ENCODE results near the gene ELMO1. TPM values are rescaled to one million over a fixed set of nuclear protein-coding genes. Genes with fewer than 3 reads are reported as not detected.

ELMO1 gene
- total RNA-seq, 2 experiments from 2014 or later, result 101 TPM

- CTCF ChIA-PET, result no interaction called here
- H3K36me3 Mint-ChIP-seq, result peaks cover 66% of the 10 kb centered on the region
These were observed 568.6 kb downstream of the ELMO1 start for GRCh38 chr7:36880108-36880507.

GRCh38 chr7:36879021-36879420, 569.6 kb downstream of the ELMO1 start:
- H3K4me3 Mint-ChIP-seq, result no peak overlapping the region
- DNase-seq (no peak), ATAC-seq (no peak)
- no peaks in the 10 kb centered on the region for H3K27me3 Mint-ChIP-seq
- peaks cover 19% of the 10 kb centered on the region for H3K4me1 Mint-ChIP-seq
- H3K9me3 Mint-ChIP-seq (ENCODE audit: low read depth), result no peaks in the 10 kb centered on the region
- CTCF ChIA-PET, result interaction anchor here (0.7 kb wide), 1 partner anchor 90 kb away, joined by 3 read pairs; no protein-coding TSS in a partner anchor
- no peak overlapping the region for H3K27ac Mint-ChIP-seq
- H3K36me3 Mint-ChIP-seq, result peaks cover 66% of the 10 kb centered on the region

More at GRCh38 chr7:36880108-36880507, 568.6 kb downstream of the ELMO1 start:
- peaks cover 16% of the 10 kb centered on the region for H3K4me1 Mint-ChIP-seq
- H3K4me3 Mint-ChIP-seq, result no peak overlapping the region
- no peak overlapping the region for H3K27ac Mint-ChIP-seq
- no peak for DNase-seq
- H3K9me3 Mint-ChIP-seq (ENCODE audit: low read depth), result no peaks in the 10 kb centered on the region
- no peak for ATAC-seq
- H3K27me3 Mint-ChIP-seq, result no peaks in the 10 kb centered on the region

DNA sequence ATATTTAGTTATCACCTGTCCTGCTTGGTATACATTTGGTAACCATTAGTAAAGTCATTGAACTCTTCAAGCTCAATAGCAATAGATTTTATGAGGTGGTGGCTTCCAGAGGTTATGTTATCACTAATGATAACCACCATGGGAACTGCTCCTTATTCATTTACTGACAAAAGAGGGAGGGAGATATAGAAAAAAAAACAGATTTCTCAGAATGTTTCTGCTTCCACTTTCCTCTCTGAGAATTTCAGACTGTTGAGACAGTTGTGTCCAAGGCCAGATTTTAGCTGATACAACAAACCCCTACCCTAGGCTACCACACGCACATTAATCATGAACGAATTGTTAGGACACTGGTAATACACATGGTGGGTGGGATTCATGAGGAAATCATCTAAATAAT, 570.4 kb downstream of the ELMO1 start:
- Mint-ChIP-seq H3K4me3 (no peak overlapping the region), H3K36me3 (peaks cover 67% of the 10 kb centered on the region), H3K27me3 (no peaks in the 10 kb centered on the region), H3K9me3 (ENCODE audit: low read depth) (no peaks in the 10 kb centered on the region), H3K4me1 (peaks cover 26% of the 10 kb centered on the region), H3K27ac (no peak overlapping the region)
- CTCF ChIA-PET, result interaction anchor here (1.0 kb wide), 1 partner anchor 9 kb away, joined by 4 read pairs; no protein-coding TSS in a partner anchor
- DNase-seq (no peak), ATAC-seq (no peak)

DNA sequence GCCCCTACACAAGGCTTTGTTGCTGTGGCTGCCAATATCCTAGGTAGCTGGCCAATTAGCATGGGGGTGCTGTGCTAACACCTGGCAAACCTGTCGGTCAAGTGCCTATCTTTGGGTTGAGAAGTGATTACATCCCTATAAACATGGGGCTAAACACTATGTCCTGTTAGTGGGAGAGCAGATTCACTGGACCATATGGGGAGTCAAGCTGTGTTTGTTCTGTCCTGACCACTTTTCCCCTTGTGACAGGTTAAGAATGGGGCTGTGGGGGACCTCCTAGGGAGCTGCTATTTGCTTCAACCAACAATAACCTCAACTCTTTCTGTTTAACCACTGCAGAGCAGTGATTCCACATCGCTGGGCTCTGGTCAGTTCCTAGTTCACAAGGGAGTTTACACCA, 572.9 kb downstream of the ELMO1 start:
- peaks cover 3% of the 10 kb centered on the region for H3K9me3 Mint-ChIP-seq (ENCODE audit: low read depth)
- CTCF ChIA-PET, result no interaction called here
- DNase-seq, result no peak
- no peaks in the 10 kb centered on the region for H3K27me3 Mint-ChIP-seq
- peaks cover 45% of the 10 kb centered on the region for H3K4me1 Mint-ChIP-seq
- H3K4me3 Mint-ChIP-seq, result no peak overlapping the region
- H3K27ac Mint-ChIP-seq, result no peak overlapping the region
- ATAC-seq, result no peak
- H3K36me3 Mint-ChIP-seq, result peaks cover 67% of the 10 kb centered on the region

- Mint-ChIP-seq H3K9me3 (ENCODE audit: low read depth) (peaks cover 3% of the 10 kb centered on the region), H3K4me1 (peaks cover 46% of the 10 kb centered on the region), H3K4me3 (no peak overlapping the region), H3K27me3 (no peaks in the 10 kb centered on the region), H3K36me3 (peaks cover 67% of the 10 kb centered on the region), H3K27ac (no peak overlapping the region)
- DNase-seq (no peak), ATAC-seq (no peak)
- CTCF ChIA-PET, result no interaction called here
These were observed 574.6 kb downstream of the ELMO1 start for GRCh38 chr7:36874041-36874440.

GRCh38 chr7:36871863-36872262, 576.8 kb downstream of the ELMO1 start:
- H3K4me1 Mint-ChIP-seq, result peaks cover 36% of the 10 kb centered on the region
- CTCF ChIA-PET, result no interaction called here
- DNase-seq, result peak; percentile 45
- H3K4me3 Mint-ChIP-seq, result peak overlapping the region; percentile 42
- no peaks in the 10 kb centered on the region for H3K27me3 Mint-ChIP-seq
- ATAC-seq, result peak; percentile 68
- peaks cover 70% of the 10 kb centered on the region for H3K36me3 Mint-ChIP-seq
- H3K9me3 Mint-ChIP-seq (ENCODE audit: low read depth), result peaks cover 3% of the 10 kb centered on the region
- H3K27ac Mint-ChIP-seq, result peak overlapping the region; percentile 80

- peaks cover 3% of the 10 kb centered on the region for H3K9me3 Mint-ChIP-seq (ENCODE audit: low read depth)
- H3K36me3 Mint-ChIP-seq, result peaks cover 72% of the 10 kb centered on the region
- ATAC-seq, result peak; percentile 29
- no peaks in the 10 kb centered on the region for H3K27me3 Mint-ChIP-seq
- H3K27ac Mint-ChIP-seq, result peak overlapping the region; percentile 58
- DNase-seq, result no peak
- CTCF ChIA-PET, result no interaction called here
- no peak overlapping the region for H3K4me3 Mint-ChIP-seq
- peaks cover 36% of the 10 kb centered on the region for H3K4me1 Mint-ChIP-seq
These were observed 577.3 kb downstream of the ELMO1 start for GRCh38 chr7:36871355-36871738.

DNA sequence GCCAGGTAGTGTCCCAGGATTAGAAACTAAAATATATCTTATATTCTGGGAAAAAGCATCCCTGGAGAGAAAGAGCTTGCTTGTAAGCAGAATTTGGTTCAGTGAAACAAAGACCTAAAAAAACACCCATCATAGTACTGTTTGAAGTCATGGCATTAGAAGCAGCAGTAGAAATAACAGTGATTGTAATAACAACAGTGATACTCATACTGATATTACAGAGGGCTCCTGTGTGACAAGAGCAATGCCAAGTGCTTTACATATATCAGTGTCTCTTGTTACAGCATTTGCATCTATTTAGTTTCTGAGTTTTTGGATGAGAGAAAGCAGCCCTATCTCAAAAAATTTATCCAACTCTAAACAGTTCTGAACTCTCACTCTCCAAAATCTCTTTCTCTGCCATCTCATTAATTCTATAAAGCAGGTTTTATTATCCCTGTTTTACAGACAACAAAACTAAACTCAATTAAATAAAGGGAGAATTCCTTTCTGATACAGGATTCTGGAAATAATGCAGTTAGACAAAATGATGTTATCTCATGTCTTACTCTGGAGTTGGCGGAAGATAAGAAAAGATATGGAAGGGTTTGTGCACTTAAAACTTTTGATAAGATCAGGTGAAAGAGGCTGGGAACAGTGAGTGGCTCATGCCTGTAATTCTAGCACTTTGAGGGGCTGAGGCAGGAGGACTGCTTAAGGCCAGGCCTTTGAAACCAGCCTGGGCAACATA, 577.9 kb downstream of the ELMO1 start:
- Mint-ChIP-seq H3K27me3 (no peaks in the 10 kb centered on the region), H3K4me1 (peaks cover 38% of the 10 kb centered on the region), H3K4me3 (no peak overlapping the region), H3K9me3 (ENCODE audit: low read depth) (peaks cover 3% of the 10 kb centered on the region), H3K36me3 (peaks cover 73% of the 10 kb centered on the region), H3K27ac (peak overlapping the region; percentile 58)
- DNase-seq (no peak), ATAC-seq (no peak)
- CTCF ChIA-PET, result no interaction called here

- H3K4me3 Mint-ChIP-seq, result no peak overlapping the region
- peaks cover 78% of the 10 kb centered on the region for H3K36me3 Mint-ChIP-seq
- H3K9me3 Mint-ChIP-seq (ENCODE audit: low read depth), result peaks cover 3% of the 10 kb centered on the region
- H3K27ac Mint-ChIP-seq, result no peak overlapping the region
- H3K4me1 Mint-ChIP-seq, result peaks cover 51% of the 10 kb centered on the region
- DNase-seq (no peak), ATAC-seq (no peak)
- H3K27me3 Mint-ChIP-seq, result no peaks in the 10 kb centered on the region
- CTCF ChIA-PET, result no interaction called here
These were observed 579.8 kb downstream of the ELMO1 start for GRCh38 chr7:36868727-36869411.

DNA sequence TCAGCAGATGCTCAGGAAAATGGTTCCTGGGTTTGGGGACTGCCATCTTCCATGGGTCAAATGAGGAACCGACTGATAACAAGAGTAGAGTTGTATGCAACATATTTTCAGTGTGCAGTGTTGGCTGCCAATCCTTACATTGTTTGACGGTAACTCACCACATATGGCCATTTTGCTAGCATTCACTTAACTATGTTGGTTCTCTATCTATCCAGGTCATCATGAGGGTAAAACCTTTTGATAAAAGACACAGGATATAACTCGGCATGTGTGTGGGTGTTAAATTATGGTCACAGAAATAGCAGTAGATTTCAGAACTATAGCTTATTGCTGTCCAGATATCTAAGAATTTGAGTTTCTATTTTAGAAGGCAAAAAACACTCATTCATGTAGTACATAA, 583.6 kb downstream of the ELMO1 start:
- Mint-ChIP-seq H3K27ac (peak overlapping the region; percentile 72), H3K27me3 (no peaks in the 10 kb centered on the region), H3K4me1 (peaks cover 31% of the 10 kb centered on the region), H3K36me3 (peaks cover 87% of the 10 kb centered on the region), H3K9me3 (ENCODE audit: low read depth) (no peaks in the 10 kb centered on the region), H3K4me3 (no peak overlapping the region)
- ATAC-seq (no peak), DNase-seq (no peak)
- CTCF ChIA-PET, result interaction anchor here (1.1 kb wide), 1 partner anchor 377 kb away, joined by 3 read pairs; no protein-coding TSS in a partner anchor

- H3K4me3 Mint-ChIP-seq, result no peak overlapping the region
- H3K9me3 Mint-ChIP-seq (ENCODE audit: low read depth), result no peaks in the 10 kb centered on the region
- no peaks in the 10 kb centered on the region for H3K27me3 Mint-ChIP-seq
- H3K27ac Mint-ChIP-seq, result peak overlapping the region; percentile 72
- DNase-seq (peak; percentile 64), ATAC-seq (peak; percentile 84)
- peaks cover 87% of the 10 kb centered on the region for H3K36me3 Mint-ChIP-seq
- H3K4me1 Mint-ChIP-seq, result peaks cover 30% of the 10 kb centered on the region
- CTCF ChIA-PET, result interaction anchor here (0.8 to 1.2 kb wide), 2 partner anchors 140 to 310 kb away, joined by 3 read pairs; partner anchors contain the start of gene AOAH
These were observed 584.6 kb downstream of the ELMO1 start for GRCh38 chr7:36863901-36864701.

GRCh38 chr7:36862771-36863261, 585.8 kb downstream of the ELMO1 start:
- Mint-ChIP-seq H3K4me1 (peaks cover 30% of the 10 kb centered on the region), H3K9me3 (ENCODE audit: low read depth) (no peaks in the 10 kb centered on the region), H3K27ac (no peak overlapping the region), H3K36me3 (peaks cover 86% of the 10 kb centered on the region), H3K4me3 (no peak overlapping the region), H3K27me3 (no peaks in the 10 kb centered on the region)
- DNase-seq, result no peak
- no peak for ATAC-seq
- CTCF ChIA-PET, result no interaction called here

DNA sequence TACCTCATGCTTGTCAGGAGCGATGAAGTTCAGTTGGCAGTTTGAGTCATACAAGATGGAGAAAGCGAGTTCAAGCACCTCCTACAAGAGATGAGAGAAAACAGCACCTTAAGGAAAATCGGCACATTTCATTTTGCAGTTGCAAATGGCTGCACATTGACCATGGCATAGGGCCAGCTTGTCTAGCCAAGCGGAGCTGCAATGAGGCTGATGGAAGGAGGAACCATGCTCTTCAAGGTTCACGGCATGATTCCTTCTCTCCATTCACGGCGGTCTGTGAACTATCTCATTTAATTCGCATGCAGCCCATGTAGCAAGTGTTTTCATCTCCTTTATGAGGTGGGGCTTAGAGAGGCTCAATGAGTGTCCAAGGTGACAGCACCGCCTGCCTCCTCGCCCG, 587.0 kb downstream of the ELMO1 start:
- H3K27ac Mint-ChIP-seq, result no peak overlapping the region

More for the DNA sequence above, 587.0 kb downstream of the ELMO1 start:
- H3K4me3 Mint-ChIP-seq, result no peak overlapping the region
- H3K9me3 Mint-ChIP-seq (ENCODE audit: low read depth), result no peaks in the 10 kb centered on the region
- ATAC-seq, result no peak
- CTCF ChIA-PET, result interaction anchor here (0.9 to 1.4 kb wide), 2 partner anchors 125 to 320 kb away, joined by 3 to 4 read pairs; no protein-coding TSS in a partner anchor
- H3K4me1 Mint-ChIP-seq, result peaks cover 25% of the 10 kb centered on the region
- H3K36me3 Mint-ChIP-seq, result peaks cover 85% of the 10 kb centered on the region
- no peaks in the 10 kb centered on the region for H3K27me3 Mint-ChIP-seq
- DNase-seq, result no peak

All from activated CD8-positive, alpha-beta memory T cell treated with anti-CD3 and anti-CD28 coated beads, Interleukin-2, amount 10 ng/mL, durations not matched to agents 7 days and 5 days (primary cell).